ENCODE results near the gene DTNA.

DTNA gene

DNA sequence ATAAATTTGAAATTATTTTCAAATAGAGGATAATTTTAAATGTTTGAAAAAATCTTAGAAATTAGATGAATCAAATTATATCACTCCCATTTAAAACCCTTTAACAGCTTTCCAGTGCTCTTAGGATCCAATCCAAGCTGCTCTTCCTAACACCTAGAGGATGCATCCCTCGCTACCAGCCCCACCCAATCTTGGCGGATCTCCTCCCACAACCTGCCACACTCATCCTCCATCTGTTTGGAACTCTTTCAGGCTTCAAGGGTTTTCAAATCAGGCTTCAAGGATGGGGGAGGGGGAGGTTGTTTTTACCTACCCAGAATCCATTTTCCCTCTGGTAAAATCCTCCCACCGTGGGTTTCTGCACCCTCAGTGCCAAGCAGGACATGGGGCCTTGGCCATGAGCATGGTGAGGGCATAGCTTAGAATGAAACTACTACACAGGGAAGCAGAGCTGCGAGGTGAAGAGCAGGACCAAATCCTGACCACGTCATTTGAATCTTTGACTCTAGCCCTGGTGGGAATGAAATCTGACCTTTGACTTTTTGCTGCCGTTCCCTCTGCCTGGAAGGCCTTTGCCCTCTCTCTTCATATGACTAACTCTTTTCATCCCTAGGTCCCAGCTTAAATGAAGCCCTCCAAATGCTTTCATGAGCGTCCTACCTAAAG is 218.1 kb downstream of the DTNA start:
- Mint-ChIP-seq H3K27ac (no peak overlapping the region), H3K9me3 (no peaks in the 10 kb centered on the region), H3K4me3 (no peak overlapping the region), H3K4me1 (no peaks in the 10 kb centered on the region), H3K36me3 (ENCODE audit: low read depth) (no peaks in the 10 kb centered on the region), H3K27me3 (ENCODE audit: low read depth) (no peaks in the 10 kb centered on the region)
- TF ChIP-seq, protein P1, sequence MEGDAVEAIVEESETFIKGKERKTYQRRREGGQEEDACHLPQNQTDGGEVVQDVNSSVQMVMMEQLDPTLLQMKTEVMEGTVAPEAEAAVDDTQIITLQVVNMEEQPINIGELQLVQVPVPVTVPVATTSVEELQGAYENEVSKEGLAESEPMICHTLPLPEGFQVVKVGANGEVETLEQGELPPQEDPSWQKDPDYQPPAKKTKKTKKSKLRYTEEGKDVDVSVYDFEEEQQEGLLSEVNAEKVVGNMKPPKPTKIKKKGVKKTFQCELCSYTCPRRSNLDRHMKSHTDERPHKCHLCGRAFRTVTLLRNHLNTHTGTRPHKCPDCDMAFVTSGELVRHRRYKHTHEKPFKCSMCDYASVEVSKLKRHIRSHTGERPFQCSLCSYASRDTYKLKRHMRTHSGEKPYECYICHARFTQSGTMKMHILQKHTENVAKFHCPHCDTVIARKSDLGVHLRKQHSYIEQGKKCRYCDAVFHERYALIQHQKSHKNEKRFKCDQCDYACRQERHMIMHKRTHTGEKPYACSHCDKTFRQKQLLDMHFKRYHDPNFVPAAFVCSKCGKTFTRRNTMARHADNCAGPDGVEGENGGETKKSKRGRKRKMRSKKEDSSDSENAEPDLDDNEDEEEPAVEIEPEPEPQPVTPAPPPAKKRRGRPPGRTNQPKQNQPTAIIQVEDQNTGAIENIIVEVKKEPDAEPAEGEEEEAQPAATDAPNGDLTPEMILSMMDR (IDR thresholded peaks at IDR 0.05; ENCODE audit: unreplicated experiment in 3 of 3): no peak

DNA sequence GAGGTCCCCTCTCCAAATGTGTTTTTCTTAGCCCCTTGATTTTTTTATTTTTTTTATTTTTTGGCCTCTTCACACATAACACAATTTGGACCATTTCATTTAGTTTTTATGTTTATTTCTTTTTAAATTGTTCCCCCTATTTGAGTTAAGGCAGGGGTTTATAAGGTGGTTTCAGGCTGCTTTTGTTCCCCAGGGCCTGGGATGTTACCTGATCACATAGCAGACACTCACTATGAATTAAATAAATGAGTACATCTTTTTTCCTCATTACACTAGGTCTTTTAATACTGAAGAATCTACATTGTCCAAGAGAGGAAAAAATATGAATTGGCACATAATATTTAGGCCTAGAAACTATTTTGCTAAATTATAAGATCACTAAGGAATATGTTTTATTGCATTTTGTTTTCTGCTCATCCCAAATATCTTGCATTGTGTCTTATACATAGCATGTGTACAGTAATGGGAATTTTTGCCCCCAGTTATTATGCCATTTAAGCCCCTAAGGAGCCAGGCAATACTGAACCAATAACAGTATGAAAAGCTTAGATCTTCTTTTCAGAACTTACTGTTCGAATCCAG is 218.7 kb downstream of the DTNA start:
- no peaks in the 10 kb centered on the region for H3K27me3 Mint-ChIP-seq (ENCODE audit: low read depth)
- TF ChIP-seq, protein P1 (IDR thresholded peaks at IDR 0.05; ENCODE audit: unreplicated experiment in 3 of 3): no peak
- no peaks in the 10 kb centered on the region for H3K4me1 Mint-ChIP-seq
- H3K27ac Mint-ChIP-seq: no peak overlapping the region
- H3K36me3 Mint-ChIP-seq (ENCODE audit: low read depth): no peaks in the 10 kb centered on the region
- no peak overlapping the region for H3K4me3 Mint-ChIP-seq
- H3K9me3 Mint-ChIP-seq: no peaks in the 10 kb centered on the region

DNA sequence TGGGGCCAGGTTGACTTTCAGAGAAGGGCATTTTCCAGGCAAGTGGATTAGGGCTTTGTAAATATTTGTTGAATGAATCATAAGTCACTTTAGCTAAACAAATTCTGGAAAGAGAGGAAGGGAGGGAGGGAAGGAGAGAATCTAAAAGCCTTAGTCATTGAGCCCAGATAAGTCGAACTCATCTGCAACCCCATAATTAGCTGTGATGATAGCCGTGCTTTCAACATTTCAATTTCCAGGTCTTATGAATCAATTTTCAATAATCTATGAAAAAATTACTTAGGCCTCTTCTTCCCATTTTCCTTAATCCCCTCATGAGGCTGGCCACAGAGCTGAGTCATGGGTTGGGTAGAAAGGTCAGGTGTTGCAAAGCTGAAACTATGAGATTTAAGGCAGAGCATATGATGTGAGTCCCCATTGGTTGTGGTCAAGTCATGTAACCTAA is 219.3 kb downstream of the DTNA start:
- H3K27ac Mint-ChIP-seq: no peak overlapping the region
- no peaks in the 10 kb centered on the region for H3K27me3 Mint-ChIP-seq (ENCODE audit: low read depth)
- H3K36me3 Mint-ChIP-seq (ENCODE audit: low read depth): no peaks in the 10 kb centered on the region
- TF ChIP-seq, protein P1 (IDR thresholded peaks at IDR 0.05; ENCODE audit: unreplicated experiment in 3 of 3): no peak
- H3K9me3 Mint-ChIP-seq: no peaks in the 10 kb centered on the region
- no peak overlapping the region for H3K4me3 Mint-ChIP-seq
- no peaks in the 10 kb centered on the region for H3K4me1 Mint-ChIP-seq

DNA sequence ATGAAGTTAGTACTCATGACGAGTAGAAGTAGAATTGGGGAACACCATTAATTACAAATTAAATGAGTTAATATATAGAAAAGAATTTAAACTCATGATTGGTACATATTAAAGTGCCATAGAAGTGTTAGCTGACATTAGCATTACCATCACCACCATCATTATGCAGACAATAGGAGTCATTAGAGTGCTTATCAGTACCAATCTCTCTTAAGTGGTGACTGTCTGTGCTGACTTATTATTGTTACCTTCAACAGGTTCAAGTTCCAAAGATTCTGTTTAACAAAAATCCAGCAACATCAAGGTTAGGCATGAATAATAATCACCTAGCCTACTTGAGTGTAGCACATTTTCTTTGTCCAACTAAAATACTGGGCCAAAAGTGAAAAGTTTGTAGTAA is 222.3 kb downstream of the DTNA start:
- H3K27me3 Mint-ChIP-seq (ENCODE audit: low read depth): no peaks in the 10 kb centered on the region
- no peaks in the 10 kb centered on the region for H3K9me3 Mint-ChIP-seq
- no peaks in the 10 kb centered on the region for H3K4me1 Mint-ChIP-seq
- no peak overlapping the region for H3K4me3 Mint-ChIP-seq
- no peak overlapping the region for H3K27ac Mint-ChIP-seq
- TF ChIP-seq, protein P1 (IDR thresholded peaks at IDR 0.05; ENCODE audit: unreplicated experiment in 3 of 3): no peak
- H3K36me3 Mint-ChIP-seq (ENCODE audit: low read depth): no peaks in the 10 kb centered on the region

DNA sequence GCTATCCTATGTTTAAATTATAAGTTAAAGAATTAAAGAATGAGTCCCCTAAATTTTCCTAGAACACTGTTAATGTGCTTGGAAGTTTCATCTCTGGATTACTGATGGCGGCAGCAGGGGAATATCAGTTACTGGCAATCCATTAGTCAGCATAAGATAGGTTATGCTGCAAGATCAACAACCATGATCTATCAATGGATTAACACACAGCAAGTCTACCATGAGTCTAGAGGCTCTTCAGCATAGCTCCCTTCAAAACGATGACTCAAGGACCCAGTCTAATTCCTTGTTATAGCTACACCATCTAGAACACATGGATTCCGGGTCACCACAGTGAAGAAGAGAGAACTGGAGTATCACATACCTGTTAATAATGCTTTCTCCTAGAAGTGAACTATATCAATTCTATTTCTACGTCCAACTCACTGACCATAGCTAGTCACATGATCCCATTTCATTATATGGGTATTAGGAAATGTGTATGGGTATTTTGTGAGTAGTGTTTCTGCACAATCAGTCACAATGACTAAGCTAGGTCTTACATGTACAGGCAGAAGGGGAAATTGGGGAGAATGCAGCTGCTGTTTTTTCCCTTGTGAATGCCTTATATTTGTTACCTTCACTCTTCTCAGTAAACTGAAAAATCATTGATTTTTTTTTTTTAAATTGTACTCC is 222.8 kb downstream of the DTNA start:
- Mint-ChIP-seq H3K4me1 (no peaks in the 10 kb centered on the region), H3K36me3 (ENCODE audit: low read depth) (no peaks in the 10 kb centered on the region), H3K27ac (no peak overlapping the region), H3K9me3 (no peaks in the 10 kb centered on the region), H3K27me3 (ENCODE audit: low read depth) (no peaks in the 10 kb centered on the region), H3K4me3 (no peak overlapping the region)
- TF ChIP-seq, protein P1 (IDR thresholded peaks at IDR 0.05; ENCODE audit: unreplicated experiment in 3 of 3): no peak
